ENCODE measurements around the gene DENND6B.

GRCh38 chr22:50274771-50275170 is 52.0 kb downstream of the DENND6B start:
- TF ChIP-seq CTCF (IDR thresholded peaks at IDR 0.05), result no peak
- no peak for TF ChIP-seq POLR2A (IDR thresholded peaks at IDR 0.05)
